ENCODE data around the gene ARSB.

DNA sequence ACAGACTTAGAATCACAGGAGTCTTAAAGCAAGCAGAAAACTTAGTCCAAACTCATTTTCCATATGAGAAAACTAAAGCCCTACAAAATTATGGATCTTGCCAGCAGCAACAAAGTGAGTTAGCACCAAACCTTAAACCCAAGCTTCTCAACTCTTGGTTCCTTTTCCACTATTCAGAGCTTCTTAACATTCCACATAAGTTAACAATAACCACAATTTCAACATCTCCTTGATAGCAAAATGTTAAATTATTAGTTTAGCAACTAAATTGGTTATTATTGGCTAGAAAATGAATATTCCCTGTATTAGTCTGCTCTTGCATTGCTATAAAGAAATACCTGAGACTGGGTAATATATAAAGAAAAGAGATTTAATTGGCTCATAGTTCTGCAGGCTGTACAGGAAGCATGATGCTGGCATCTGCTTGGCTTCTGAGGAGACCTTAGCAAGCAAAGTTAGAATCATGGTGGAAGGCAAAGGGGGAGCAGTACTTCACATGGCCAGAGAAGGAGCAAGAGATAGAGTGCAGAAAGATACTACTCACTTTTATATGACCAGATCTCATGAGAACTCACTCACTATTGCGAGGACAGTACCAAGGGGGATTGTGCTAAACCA lies 26.2 kb upstream of the ARSB start:
- TF ChIP-seq, protein P1, sequence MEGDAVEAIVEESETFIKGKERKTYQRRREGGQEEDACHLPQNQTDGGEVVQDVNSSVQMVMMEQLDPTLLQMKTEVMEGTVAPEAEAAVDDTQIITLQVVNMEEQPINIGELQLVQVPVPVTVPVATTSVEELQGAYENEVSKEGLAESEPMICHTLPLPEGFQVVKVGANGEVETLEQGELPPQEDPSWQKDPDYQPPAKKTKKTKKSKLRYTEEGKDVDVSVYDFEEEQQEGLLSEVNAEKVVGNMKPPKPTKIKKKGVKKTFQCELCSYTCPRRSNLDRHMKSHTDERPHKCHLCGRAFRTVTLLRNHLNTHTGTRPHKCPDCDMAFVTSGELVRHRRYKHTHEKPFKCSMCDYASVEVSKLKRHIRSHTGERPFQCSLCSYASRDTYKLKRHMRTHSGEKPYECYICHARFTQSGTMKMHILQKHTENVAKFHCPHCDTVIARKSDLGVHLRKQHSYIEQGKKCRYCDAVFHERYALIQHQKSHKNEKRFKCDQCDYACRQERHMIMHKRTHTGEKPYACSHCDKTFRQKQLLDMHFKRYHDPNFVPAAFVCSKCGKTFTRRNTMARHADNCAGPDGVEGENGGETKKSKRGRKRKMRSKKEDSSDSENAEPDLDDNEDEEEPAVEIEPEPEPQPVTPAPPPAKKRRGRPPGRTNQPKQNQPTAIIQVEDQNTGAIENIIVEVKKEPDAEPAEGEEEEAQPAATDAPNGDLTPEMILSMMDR (IDR thresholded peaks at IDR 0.05), result no peak
- TF ChIP-seq POLR2A (IDR thresholded peaks at IDR 0.05), result no peak
- no peak for TF ChIP-seq EP300 (IDR thresholded peaks at IDR 0.05)
- no peak for TF ChIP-seq POLR2AphosphoS5 (IDR thresholded peaks at IDR 0.05)

Data from upper lobe of left lung (tissue), 4 donors.